Vagina (tissue), 2 donors: ENCODE data around the gene GAS7. TPM values are rescaled to one million over a fixed set of nuclear protein-coding genes. Genes with fewer than 3 reads are reported as not detected.

Source experiments
- DNase-seq, 2 donors: peaks; one replicate each; pipeline ENCODE4 v3.0.0-alpha.2; 2017; ENCODE audit errors: extremely low spot score in 2 of 2
- H3K27ac ChIP-seq: fragments of 200-600 bp; sonication (generic); one replicate; pipeline ENCODE4 v1.5.1; 2019
- H3K27me3 ChIP-seq: fragments of 200-600 bp; sonication (generic); one replicate; pipeline ENCODE4 v1.5.1; 2019
- H3K36me3 ChIP-seq, 2 donors: fragments of 200-600 bp; sonication (generic); one replicate each; pipeline ENCODE4 v1.5.1; 2017 to 2019
- H3K4me1 ChIP-seq: fragments of 200-600 bp; sonication (generic); one replicate; pipeline ENCODE4 v1.5.1; 2019
- H3K4me3 ChIP-seq, 2 donors: fragments of 200-600 bp; sonication (generic); 1 replicate in 1 of 2; 2 replicates in 1 of 2; pipeline ENCODE4 v1.5.1; 2016 to 2019
- H3K9me3 ChIP-seq: fragments of 200-600 bp; sonication (generic); one replicate; pipeline ENCODE4 v1.5.1; 2019
- POLR2A ChIP-seq, 2 donors: fragments of 450-650 bp; IDR thresholded peaks; one replicate each; pipeline ENCODE4 v1.6.1; 2017; ENCODE audit warnings: antibody characterized with exemption in 2 of 2, mild to moderate bottlenecking in 2 of 2, moderate library complexity in 2 of 2
- POLR2AphosphoS5 ChIP-seq, 2 donors: sonication (generic); formaldehyde crosslinking; IDR thresholded peaks; one replicate each; pipeline ENCODE4 v1.9.0; 2017; ENCODE audit warnings: antibody characterized with exemption in 2 of 2, mild to moderate bottlenecking in 2 of 2, low read depth in 1 of 2; ENCODE audit not compliant: insufficient read depth in 1 of 2
- intact Hi-C: fragments of 100-400 bp; cut with DNase I; formaldehyde crosslinking; loops from one replicate; pipeline ENCODE4 v1.15.1; 2023
- total RNA-seq: library from RNA; depleted of rRNA; stranded (reverse); fragments of >200 nt; gene quantifications from one replicate; pipeline ENCODE4 v1.2.3, GENCODE V29; 2016
- TF ChIP-seq, protein P1 (sequence below), 3 experiments: fragments of 450-650 bp in 2 of 3; fragments of 200-600 bp in 1 of 3; sonication (generic) in 1 of 3; IDR thresholded peaks; one replicate each; pipeline ENCODE4 v1.5.1; 2017 to 2019; ENCODE audit warnings: antibody characterized with exemption in 3 of 3, mild to moderate bottlenecking in 2 of 3, moderate library complexity in 2 of 3

Gene GAS7
- total RNA-seq, 1 donor from 2014 or later: 47.1 TPM

DNA sequence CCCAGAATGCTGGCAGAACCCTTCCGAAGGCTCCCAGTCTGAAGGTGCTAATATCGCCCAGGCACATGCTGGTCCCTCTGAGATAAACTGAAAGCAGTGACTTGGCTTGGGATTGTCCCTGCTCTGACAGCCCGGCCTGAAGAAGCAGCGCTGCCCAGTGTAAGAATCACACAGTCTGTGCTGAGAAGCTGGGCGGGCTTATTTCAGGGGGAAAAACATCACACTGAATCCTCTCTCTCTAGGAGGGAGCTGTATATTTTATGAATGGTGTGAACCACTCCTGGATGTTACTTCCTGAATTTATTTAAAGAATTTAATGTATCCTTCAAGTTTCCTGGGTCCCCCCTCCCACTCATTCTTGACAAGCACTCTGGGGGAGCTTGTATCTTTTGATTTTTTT, 36.3 kb downstream of the GAS7 start:
- intact Hi-C loops: no loop called here
- no peak overlapping the region for H3K27ac ChIP-seq

DNA sequence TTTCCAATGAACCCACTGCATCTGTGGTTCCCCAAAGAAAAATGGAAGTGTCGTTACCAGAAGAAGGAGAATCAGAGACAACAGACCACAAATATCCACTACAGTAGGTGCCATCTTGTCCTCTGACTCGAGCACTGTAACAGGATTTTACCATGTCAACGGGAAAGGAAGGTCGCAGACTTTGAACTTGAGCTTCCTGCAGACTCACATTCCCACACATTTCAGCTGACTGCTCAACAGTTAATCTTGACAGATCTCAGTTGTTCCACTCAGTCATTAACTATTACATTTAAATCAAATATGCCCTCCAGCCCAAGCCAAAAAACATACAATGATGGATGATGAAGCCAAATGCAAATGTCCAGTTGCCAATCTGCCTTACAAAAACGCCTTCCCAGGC, 37.0 kb downstream of the GAS7 start:
- Histone ChIP-seq H3K27ac (no peak overlapping the region), H3K4me1 (peaks cover 21% of the 10 kb centered on the region), H3K9me3 (no peaks in the 10 kb centered on the region), H3K27me3 (no peaks in the 10 kb centered on the region), H3K36me3 (no peaks in the 10 kb centered on the region), H3K4me3 (no peak overlapping the region)
- TF ChIP-seq, protein P1, sequence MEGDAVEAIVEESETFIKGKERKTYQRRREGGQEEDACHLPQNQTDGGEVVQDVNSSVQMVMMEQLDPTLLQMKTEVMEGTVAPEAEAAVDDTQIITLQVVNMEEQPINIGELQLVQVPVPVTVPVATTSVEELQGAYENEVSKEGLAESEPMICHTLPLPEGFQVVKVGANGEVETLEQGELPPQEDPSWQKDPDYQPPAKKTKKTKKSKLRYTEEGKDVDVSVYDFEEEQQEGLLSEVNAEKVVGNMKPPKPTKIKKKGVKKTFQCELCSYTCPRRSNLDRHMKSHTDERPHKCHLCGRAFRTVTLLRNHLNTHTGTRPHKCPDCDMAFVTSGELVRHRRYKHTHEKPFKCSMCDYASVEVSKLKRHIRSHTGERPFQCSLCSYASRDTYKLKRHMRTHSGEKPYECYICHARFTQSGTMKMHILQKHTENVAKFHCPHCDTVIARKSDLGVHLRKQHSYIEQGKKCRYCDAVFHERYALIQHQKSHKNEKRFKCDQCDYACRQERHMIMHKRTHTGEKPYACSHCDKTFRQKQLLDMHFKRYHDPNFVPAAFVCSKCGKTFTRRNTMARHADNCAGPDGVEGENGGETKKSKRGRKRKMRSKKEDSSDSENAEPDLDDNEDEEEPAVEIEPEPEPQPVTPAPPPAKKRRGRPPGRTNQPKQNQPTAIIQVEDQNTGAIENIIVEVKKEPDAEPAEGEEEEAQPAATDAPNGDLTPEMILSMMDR (IDR thresholded peaks at IDR 0.05): no peak
- DNase-seq: no peak
- intact Hi-C loops: no loop called here

More for the DNA sequence above, 36.3 kb downstream of the GAS7 start:
- H3K9me3 ChIP-seq: no peaks in the 10 kb centered on the region
- H3K36me3 ChIP-seq: no peaks in the 10 kb centered on the region
- no peak overlapping the region for H3K4me3 ChIP-seq
- no peaks in the 10 kb centered on the region for H3K27me3 ChIP-seq
- no peak for DNase-seq
- TF ChIP-seq, protein P1 (IDR thresholded peaks at IDR 0.05): no peak
- TF ChIP-seq POLR2A (IDR thresholded peaks at IDR 0.05) (no peak), POLR2AphosphoS5 (IDR thresholded peaks at IDR 0.05; ENCODE audit: insufficient read depth in 1 of 2, low read depth in 1 of 2) (no peak)
- H3K4me1 ChIP-seq: peaks cover 14% of the 10 kb centered on the region

DNA sequence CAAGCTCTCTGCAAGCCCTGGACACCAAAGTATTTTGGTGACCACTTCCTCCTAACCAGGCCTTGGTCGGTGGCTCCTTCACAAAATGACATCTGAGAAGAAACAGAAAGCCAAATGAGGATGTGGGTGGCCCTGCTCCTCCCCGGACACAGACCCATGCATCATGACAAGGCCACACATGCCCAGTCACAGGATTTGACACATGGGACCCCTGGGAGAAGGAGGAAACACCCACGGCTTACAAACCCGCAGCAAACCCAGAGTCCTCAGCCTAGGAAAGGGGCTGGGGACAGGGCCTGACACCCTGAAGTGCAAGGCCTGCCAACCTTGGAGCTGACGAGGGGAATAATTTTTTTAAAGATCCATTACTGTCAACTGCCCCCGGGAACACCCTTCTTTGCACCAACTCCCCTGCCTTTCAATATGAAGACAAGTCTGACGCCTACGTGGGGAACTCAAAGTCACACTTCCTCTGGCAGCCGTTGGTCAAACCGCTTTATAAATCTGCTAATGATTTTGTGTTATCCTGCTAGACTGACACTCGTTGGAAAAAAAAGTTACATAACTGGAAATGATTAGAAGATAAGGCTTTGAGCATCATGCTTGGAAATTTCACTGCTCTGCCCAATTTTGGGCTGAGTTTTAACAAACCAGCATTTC, 41.3 kb downstream of the GAS7 start:
- no peak for TF ChIP-seq POLR2AphosphoS5 (IDR thresholded peaks at IDR 0.05; ENCODE audit: insufficient read depth in 1 of 2, low read depth in 1 of 2)
- no peak for TF ChIP-seq POLR2A (IDR thresholded peaks at IDR 0.05)
- TF ChIP-seq, protein P1 (IDR thresholded peaks at IDR 0.05): no peak
- Histone ChIP-seq H3K27ac (peak overlapping the region; percentile 44), H3K9me3 (no peaks in the 10 kb centered on the region), H3K27me3 (no peaks in the 10 kb centered on the region), H3K4me1 (peaks cover 30% of the 10 kb centered on the region), H3K4me3 (no peak overlapping the region), H3K36me3 (no peaks in the 10 kb centered on the region)
- peak in 1 of 2 donors; percentile 84 for DNase-seq
- intact Hi-C loops: no loop called here

DNA sequence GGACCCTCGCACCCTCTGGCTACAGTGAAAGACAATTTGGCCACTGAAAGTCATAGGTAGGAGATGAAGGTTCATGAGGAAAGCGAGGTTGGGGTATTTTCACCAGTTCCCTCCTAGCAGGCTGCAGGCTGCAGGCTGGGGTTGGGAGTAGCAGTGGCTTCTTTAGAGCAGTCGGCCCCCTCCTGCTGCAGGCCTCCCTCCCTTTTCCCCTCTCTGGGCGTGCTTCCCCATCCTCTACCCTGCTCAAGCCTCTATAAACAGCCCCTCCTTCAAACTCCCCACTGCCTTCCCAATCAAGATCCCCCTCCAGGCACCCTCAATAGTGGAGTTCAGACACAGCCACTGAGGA, 41.8 kb downstream of the GAS7 start:
- Histone ChIP-seq H3K4me3 (no peak overlapping the region), H3K9me3 (no peaks in the 10 kb centered on the region), H3K36me3 (no peaks in the 10 kb centered on the region), H3K4me1 (peaks cover 35% of the 10 kb centered on the region), H3K27ac (peak overlapping the region; percentile 44), H3K27me3 (no peaks in the 10 kb centered on the region)
- intact Hi-C loops: no loop called here
- peak in 1 of 2 donors; percentile 77 for DNase-seq
- TF ChIP-seq POLR2A (IDR thresholded peaks at IDR 0.05) (no peak), POLR2AphosphoS5 (IDR thresholded peaks at IDR 0.05; ENCODE audit: insufficient read depth in 1 of 2, low read depth in 1 of 2) (no peak)
- TF ChIP-seq, protein P1 (IDR thresholded peaks at IDR 0.05): no peak

DNA sequence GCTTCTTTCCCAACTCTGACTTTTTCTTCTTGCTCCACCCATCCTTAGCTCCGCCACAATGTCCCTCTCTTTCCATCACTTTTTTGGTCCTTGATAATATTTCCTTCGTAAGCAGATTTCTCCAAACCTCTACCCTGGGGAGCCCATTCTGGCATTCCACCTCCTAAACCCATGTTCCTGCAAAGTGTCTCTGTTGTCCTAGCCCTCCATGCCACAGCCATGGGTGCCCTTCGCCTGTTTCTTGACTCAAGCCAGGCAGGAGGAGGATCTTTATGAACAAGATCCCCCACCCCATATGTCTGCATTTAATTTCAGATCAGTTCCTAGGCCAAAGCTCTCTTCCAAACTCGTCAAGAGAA, 42.4 kb downstream of the GAS7 start:
- DNase-seq: peak in 1 of 2 donors; percentile 65
- TF ChIP-seq POLR2A (IDR thresholded peaks at IDR 0.05) (no peak), POLR2AphosphoS5 (IDR thresholded peaks at IDR 0.05; ENCODE audit: insufficient read depth in 1 of 2, low read depth in 1 of 2) (no peak)
- TF ChIP-seq, protein P1 (IDR thresholded peaks at IDR 0.05): no peak
- Histone ChIP-seq H3K36me3 (no peaks in the 10 kb centered on the region), H3K4me1 (peaks cover 39% of the 10 kb centered on the region), H3K27ac (peak overlapping the region; percentile 44), H3K4me3 (no peak overlapping the region), H3K27me3 (no peaks in the 10 kb centered on the region), H3K9me3 (no peaks in the 10 kb centered on the region)
- intact Hi-C loops: no loop called here
